Measurements from ENCODE around the gene PIEZO1. TPM values are rescaled to one million over a fixed set of nuclear protein-coding genes. Genes with fewer than 3 reads are reported as not detected.

The PIEZO1 gene
- total RNA-seq, 4 donors from 2014 or later = 62.3 to 161 (median 123) TPM

- peak overlapping the region; percentile 7 to 27 for H3K4me3 ChIP-seq
- no peaks in the 10 kb centered on the region for H3K27me3 ChIP-seq
- TF ChIP-seq CTCF (IDR thresholded peaks at IDR 0.05) (peak in 1 of 4 experiments; percentile 11), POLR2A (IDR thresholded peaks at IDR 0.05) (peak; percentile 60 to 73)
- intact Hi-C loops (cut with DNase I; ENCODE audit: low total_unique reads) = no loop called here
- peak; percentile 65 to 84 for DNase-seq
- H3K36me3 ChIP-seq = no peaks in the 10 kb centered on the region
- peak overlapping the region; percentile 80 to 96 for H3K27ac ChIP-seq
- peaks cover 0 to 6% of the 10 kb centered on the region in 2 donors for H3K4me1 ChIP-seq
- H3K9me3 ChIP-seq = no peaks in the 10 kb centered on the region
Measured at GRCh38 chr16:88759245-88759975, 25.6 kb downstream of the PIEZO1 start.

DNA sequence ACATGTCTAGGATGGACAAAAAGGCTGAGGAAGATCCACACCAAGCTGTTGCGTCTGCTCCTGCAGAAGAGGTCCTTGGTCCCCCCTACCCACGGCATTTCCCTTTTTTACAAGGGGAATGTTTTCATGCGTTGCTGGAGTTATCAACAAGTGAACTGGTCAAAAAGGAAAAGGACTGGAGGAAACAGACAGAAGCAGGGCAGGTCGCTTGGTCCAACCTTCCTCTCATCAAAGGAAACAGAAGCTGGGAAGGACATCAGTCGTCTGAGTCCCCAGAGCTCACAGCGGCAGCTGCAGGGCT lies 26.1 kb downstream of the PIEZO1 start:
- peak overlapping the region; percentile 80 to 96 for H3K27ac ChIP-seq
- H3K4me3 ChIP-seq = peak overlapping the region in 1 of 2 donors; percentile 27
- DNase-seq = no peak
- TF ChIP-seq POLR2A (IDR thresholded peaks at IDR 0.05) (no peak), CTCF (IDR thresholded peaks at IDR 0.05) (no peak)
- H3K4me1 ChIP-seq = peaks cover 0 to 6% of the 10 kb centered on the region in 2 donors
- H3K9me3 ChIP-seq = no peaks in the 10 kb centered on the region
- intact Hi-C loops (cut with DNase I; ENCODE audit: low total_unique reads) = no loop called here
- no peaks in the 10 kb centered on the region for H3K36me3 ChIP-seq
- H3K27me3 ChIP-seq = no peaks in the 10 kb centered on the region

GRCh38 chr16:88758227-88758943 lies 26.6 kb downstream of the PIEZO1 start:
- Histone ChIP-seq H3K27me3 (no peaks in the 10 kb centered on the region), H3K27ac (peak overlapping the region; percentile 80 to 96), H3K4me3 (no peak overlapping the region), H3K36me3 (no peaks in the 10 kb centered on the region), H3K4me1 (peaks cover 0 to 6% of the 10 kb centered on the region in 2 donors), H3K9me3 (no peaks in the 10 kb centered on the region)
- intact Hi-C loops (cut with DNase I; ENCODE audit: low total_unique reads) = no loop called here
- TF ChIP-seq POLR2A (IDR thresholded peaks at IDR 0.05) (no peak), CTCF (IDR thresholded peaks at IDR 0.05) (no peak)
- no peak for DNase-seq

DNA sequence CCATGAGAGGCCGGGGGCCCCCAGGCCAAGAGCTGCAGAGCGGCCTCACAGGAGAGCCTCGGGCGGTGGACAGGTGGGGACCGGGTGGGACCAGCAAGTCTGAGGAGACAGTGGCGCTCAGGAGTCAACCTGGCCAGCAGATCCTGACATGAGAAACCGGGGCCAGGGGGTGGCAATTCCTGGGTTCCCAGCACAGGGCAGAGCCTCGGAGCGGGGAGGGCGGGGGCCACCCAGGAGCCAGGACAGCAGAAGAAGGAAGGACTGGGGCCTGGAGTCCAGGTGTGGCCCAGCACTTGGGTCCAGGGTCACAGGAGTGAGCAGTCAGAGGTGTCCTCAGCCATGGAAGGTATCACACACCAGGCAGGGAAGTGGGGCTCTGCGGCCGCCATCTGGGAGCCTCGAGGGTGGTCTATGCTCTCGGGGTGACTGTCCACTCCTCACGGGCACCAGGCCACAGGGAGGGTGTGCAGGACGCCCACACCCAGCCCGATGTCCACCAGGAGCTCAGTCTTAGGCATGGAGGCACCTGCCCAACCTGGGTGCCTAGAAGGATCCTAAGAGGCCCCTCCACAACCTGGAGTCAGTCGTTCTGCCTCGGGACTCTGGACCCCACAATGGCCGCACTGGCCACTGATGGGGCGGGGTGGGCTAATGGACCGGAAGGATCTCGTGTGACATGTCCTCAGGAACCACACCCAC lies 29.1 kb downstream of the PIEZO1 start:
- no peak for DNase-seq
- H3K4me1 ChIP-seq = peaks cover 0 to 6% of the 10 kb centered on the region in 2 donors
- no peaks in the 10 kb centered on the region for H3K9me3 ChIP-seq
- no peaks in the 10 kb centered on the region for H3K36me3 ChIP-seq
- TF ChIP-seq POLR2A (IDR thresholded peaks at IDR 0.05) (no peak), CTCF (IDR thresholded peaks at IDR 0.05) (no peak)
- no peak overlapping the region for H3K4me3 ChIP-seq
- intact Hi-C loops (cut with DNase I; ENCODE audit: low total_unique reads) = no loop called here
- H3K27me3 ChIP-seq = no peaks in the 10 kb centered on the region
- no peak overlapping the region for H3K27ac ChIP-seq
